GM21528 (cell line): ENCODE measurements around the gene POLR2J.
A peak's percentile ranks its signal among the peaks of the same experiment; 100 is the strongest.
"Not testable (repeated sequence)": the region's sequence is repeated elsewhere in the genome, so short reads cannot be mapped to it uniquely, and the experiment has no call there.

ENCODE experiments used
- ATAC-seq: cut with Tn5 transposase; IDR thresholded peaks from one replicate; pipeline ENCODE4 v1.9.1; 2021; ENCODE audit warnings: mild to moderate bottlenecking, moderate library complexity; ENCODE audit not compliant: unreplicated experiment, low FRiP score

Gene POLR2J

GRCh38 chr7:102496861-102497260 lies 18.1 kb upstream of the POLR2J start:
- ATAC-seq, result not testable (repeated sequence)

DNA sequence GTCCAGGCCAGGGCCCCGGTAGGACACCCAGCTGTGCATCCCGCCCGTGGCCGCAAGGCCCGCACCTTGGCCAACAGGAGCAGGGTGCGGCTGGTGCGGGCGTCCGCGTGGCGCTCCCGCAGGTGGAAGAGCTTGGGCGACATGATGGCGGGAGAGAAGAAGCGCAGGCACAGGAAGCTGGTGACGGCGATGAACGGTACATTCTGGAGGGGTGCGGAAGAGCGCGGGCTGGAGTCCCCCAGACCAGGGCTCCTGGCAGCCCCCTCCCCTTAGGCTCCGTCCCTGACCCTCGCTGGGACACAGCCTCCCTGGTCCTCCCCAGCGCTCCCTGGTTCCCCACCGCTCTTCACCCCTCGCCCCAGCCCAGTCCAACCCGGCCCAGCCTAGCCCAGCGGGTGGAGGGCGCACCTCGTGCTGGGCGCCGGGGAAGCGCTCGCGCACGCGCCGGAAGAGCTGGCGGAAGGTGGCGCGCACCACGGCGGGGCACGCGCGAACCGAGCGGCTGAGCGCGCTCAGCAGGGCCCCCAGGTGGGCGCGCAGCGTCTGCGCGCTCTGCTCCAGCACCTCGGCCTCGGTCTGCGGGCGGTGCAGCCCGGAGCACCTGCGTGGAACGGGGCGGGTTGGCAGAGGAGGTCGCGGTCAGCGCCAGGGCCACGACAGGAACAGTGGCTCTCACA lies 15.9 kb upstream of the POLR2J start:
- ATAC-seq, result peak; percentile 51

GRCh38 chr7:102494026-102494425 lies 15.3 kb upstream of the POLR2J start:
- peak; percentile 0 for ATAC-seq

DNA sequence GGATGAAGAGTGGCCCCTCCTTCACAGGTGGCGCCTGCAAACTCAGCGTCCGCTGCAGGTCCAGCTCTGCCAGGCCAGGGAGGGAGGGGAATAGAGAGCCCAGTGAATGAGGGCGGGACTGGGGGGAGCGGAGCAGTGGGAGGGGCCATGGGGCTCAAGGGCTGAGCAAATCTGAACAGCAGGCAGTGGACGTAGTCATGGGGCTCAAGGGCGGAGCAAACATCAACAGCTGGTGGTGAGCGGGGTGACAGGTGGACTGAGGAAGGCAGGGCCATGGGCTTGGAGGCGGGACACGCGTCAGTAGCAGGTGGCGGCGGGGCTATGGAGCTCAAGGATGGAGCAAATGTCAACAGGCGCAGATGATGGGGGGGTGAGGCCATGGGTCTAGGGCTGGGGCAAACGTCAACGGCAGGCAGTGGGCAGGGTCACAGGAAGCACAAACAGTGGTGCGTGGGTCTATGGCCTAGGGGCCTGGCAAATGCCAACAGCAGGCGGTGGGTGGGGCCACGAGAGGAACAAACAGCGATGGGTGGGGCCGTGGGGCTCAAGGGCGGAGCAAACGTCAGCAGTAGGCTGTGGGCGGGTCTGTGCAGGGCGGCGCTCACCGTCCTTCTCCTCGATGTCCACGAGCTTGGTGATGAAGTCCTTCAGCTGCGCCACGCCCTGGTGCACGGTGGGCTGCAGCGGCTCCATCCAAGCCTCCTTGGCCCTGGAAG lies 14.7 kb upstream of the POLR2J start:
- not testable (repeated sequence) for ATAC-seq

DNA sequence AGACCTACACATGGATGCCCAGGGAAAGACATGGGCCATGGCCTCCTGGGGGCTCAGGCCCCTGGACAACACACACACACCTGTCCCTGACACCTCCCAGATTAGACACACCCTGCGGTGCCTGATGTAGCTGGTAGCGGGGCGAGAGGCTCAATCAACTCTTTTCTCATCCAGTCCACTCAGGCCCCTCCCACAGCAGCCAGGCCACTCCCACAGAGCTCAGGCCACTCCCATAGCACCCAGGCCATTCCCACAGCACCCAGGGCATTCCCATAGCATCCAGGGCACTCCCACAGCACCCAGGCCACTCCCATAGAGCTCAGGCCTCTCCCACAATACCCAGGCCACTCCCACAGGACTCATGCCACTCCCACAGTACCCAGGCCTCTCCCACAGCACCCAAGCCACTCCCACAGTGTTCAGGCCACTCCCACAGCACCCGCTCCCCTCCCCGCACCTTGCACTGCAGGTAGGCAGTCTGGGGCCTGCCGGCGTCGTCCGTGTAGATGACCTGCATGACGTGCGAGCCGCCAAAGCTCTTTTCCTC lies 11.9 kb upstream of the POLR2J start:
- ATAC-seq, result peak; percentile 41

- not testable (repeated sequence) for ATAC-seq
These were observed 5.6 kb upstream of the POLR2J start for GRCh38 chr7:102484317-102484716.

- not testable (repeated sequence) for ATAC-seq
These were observed 3.2 kb upstream of the POLR2J start for GRCh38 chr7:102481962-102482361.

DNA sequence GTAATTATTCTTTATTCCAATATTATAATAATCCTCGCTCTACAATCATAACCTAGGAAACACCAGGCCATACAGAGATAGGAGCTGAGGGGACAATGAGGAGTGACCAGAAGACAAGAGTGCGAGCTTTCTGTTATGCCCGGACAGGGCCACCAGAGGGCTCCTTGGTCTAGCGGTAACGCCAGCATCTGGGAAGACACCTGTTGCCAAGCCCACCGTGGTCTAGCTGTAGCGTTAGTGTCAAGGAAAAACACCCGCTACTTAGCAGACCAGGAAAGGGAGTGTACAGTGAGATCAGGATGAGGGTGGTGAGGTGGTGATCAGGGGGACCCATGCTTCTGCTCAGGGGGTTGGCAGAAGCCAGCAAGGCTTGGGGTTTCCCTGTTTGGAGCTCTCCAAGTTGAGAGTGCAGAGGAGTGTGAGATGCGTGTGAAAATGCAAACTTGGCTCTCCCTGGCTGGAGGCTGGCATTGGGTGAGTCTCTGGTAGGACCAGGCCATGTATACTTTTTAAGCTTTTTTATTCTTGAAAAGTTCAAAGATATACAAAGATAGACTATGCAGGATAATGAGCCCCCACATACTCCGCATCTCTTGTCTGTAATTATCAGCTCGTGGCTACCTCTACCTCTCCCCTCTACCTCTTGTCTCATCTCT lies 1.4 kb upstream of the POLR2J start:
- not testable (repeated sequence) for ATAC-seq

GRCh38 chr7:102479209-102479584 lies 475 bp upstream of the POLR2J start:
- peak; percentile 31 for ATAC-seq

GRCh38 chr7:102474736-102475435 lies 3.8 kb downstream of the POLR2J start:
- ATAC-seq, result not testable (repeated sequence)

DNA sequence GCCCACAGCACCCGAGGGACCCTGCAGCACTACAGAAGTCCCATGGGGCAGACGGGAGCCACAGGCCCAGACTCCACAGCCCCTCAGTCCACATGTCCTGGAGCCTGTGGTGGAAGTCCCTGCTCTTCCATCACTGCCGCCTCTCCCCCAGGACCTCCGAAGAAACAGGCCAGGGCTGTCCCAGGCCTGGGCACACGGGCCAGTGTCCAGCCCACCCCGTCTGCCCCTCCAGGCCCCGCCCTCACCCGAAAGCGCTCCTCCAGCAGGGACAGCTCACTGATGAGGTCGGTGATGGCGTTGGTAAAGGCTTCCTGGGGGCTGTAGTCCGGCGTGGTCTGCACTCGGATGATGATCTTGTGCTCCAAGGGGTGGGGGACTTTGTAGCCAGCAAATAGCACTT lies 4.6 kb downstream of the POLR2J start:
- ATAC-seq, result not testable (repeated sequence)

GRCh38 chr7:102473271-102473991 lies 5.3 kb downstream of the POLR2J start:
- ATAC-seq, result no peak

- ATAC-seq, result no peak
These were observed 6.3 kb downstream of the POLR2J start for GRCh38 chr7:102472126-102473041.

- no peak for ATAC-seq
These were observed 7.0 kb downstream of the POLR2J start for GRCh38 chr7:102471791-102472125.

- no peak for ATAC-seq
These were observed 8.5 kb downstream of the POLR2J start for GRCh38 chr7:102469972-102470825.

GRCh38 chr7:102469351-102469971 lies 9.3 kb downstream of the POLR2J start:
- ATAC-seq, result no peak

DNA sequence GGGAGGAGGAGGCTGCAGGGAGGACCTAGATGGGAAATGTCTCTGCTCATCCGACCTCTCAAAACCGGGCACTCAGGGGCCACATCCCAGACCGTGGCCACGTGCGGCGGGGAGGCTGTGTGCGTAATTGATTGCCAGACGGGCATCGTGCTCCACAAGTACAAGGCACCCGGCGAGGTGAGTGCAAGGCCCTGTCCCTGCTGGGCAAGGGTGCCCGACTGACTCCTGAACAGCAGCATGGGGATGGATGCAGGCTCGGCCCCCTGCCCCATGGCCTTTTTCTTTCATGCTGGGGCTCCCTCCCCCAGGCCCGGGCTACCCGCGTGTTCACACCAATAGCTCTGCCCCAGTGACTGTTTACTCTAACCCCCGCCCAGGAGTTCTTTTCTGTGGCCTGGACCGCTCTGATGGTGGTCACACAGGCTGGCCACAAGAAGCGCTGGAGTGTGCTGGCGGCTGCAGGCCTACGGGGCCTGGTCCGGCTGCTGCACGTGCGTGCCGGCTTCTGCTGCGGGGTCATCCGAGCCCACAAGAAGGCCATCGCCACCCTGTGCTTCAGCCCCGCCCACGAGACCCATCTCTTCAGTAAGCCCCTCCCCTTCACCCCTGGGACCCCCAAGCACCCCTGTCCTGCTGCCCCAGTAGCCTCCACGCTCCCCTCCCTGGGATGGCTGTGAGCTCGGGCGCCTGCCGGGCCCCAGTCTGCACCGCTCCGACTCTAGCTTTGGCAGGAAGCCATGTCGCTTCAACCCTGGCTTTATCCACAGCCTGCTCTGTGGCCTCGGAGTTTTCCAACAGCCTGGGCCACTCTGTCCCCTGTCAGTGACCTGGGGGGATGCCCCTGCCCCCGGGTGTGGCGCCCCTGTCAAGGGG lies 10.0 kb downstream of the POLR2J start:
- ATAC-seq, result no peak
